GM18519 (cell line): ENCODE measurements around the gene STEAP3.

Experiments
- ATAC-seq: cut with Tn5 transposase; IDR thresholded peaks from one replicate; pipeline ENCODE4 v1.9.1; 2021; ENCODE audit warnings: mild to moderate bottlenecking, moderate library complexity; ENCODE audit not compliant: unreplicated experiment, low FRiP score

Gene STEAP3

GRCh38 chr2:119245076-119245840 is 21.6 kb downstream of the STEAP3 start:
- no peak for ATAC-seq

GRCh38 chr2:119245841-119246230 is 22.2 kb downstream of the STEAP3 start:
- ATAC-seq = no peak

DNA sequence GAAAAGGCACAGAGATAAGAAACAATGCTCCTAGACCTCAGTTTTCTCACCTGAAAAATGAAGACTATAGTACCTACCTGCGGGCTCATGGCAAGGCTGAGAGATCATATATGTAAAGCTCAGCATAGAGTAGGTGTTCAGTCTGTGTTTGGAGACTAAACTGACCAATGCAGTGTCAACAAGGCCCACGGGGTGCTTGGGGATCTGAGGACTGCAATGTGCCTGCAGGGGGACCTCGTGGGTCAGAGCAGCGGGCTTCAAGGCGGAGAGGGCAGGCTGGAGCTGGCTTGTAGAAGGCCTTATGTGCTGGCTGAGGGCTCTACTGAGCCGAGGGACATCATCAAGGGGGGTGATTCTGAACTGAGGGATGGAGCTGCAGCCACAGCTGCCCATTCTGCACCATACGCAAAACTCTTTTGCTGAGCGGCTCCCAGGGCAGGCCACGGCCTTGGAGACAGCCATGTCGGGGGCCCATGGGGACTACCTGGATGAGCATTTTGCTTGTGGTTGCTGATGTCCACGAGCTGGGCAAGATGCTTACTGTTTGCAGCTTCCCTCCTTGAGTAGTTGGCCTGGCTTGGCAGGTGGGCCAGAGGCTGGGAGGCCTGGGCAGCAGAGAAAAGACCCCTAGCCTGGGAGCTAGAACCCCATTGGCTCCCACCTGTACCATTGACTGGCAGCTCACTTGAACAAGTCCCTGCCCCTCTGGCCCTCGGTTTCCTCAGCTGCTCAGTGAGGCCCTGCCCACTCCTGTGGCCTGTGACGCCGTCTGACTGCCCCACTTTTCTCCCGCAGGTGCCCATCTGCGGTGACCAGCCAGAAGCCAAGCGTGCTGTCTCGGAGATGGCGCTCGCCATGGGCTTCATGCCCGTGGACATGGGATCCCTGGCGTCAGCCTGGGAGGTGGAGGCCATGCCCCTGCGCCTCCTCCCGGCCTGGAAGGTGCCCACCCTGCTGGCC is 23.5 kb downstream of the STEAP3 start:
- no peak for ATAC-seq

- no peak for ATAC-seq
These were observed 24.2 kb downstream of the STEAP3 start for GRCh38 chr2:119247844-119248271.

GRCh38 chr2:119248311-119248710 is 24.7 kb downstream of the STEAP3 start:
- ATAC-seq = no peak

- no peak for ATAC-seq
These were observed 25.1 kb downstream of the STEAP3 start for GRCh38 chr2:119248751-119249150.

GRCh38 chr2:119249311-119249710 is 25.7 kb downstream of the STEAP3 start:
- no peak for ATAC-seq

- ATAC-seq = no peak
These were observed 26.5 kb downstream of the STEAP3 start for GRCh38 chr2:119249855-119250717.

GRCh38 chr2:119250718-119251290 is 27.2 kb downstream of the STEAP3 start:
- no peak for ATAC-seq

- ATAC-seq = no peak
These were observed 28.0 kb downstream of the STEAP3 start for GRCh38 chr2:119251652-119252051.

GRCh38 chr2:119252186-119253113 is 28.8 kb downstream of the STEAP3 start:
- ATAC-seq = no peak

- ATAC-seq = no peak
These were observed 29.6 kb downstream of the STEAP3 start for GRCh38 chr2:119253114-119253702.

- no peak for ATAC-seq
These were observed 30.3 kb downstream of the STEAP3 start for GRCh38 chr2:119253760-119254600.

- ATAC-seq = no peak
These were observed 31.0 kb downstream of the STEAP3 start for GRCh38 chr2:119254601-119255080.

DNA sequence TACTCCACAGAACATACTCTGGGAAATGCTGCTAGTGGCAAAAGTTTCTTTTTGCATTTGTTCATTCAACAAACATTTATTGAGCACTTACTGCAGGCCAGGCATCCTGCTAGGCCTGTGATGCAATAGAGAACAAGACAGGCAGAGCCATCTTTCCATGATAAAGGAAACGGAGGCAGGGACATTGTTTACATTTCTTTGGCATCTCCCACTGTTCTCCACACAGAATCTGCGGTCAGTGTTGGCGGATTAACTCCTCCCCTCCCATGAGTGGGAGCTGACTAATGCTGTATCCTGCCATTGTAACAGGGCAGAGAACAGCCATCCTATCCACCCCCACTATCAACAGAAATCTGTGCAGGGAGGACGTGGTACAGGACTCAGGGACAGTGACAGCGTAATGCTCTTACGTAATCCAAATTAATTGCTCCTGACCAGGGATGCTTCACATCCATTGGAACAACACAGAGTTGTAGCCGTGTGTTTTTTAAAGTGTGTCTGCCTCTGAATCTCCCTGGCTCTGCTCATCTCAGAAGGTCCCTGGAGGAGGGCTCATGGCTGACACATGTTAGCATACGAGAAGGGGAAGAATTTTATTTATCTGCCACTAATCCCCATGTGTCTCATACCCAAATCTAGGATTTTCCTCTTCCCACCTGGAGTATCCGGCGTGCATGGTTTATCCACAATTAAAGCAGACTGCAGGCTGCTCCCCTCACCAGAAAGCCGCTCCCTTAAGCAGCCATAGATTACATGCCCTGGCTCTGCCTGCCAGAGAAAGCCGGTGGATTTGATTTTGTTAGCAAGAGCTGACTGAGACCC is 32.3 kb downstream of the STEAP3 start:
- ATAC-seq = no peak

- no peak for ATAC-seq
These were observed 32.9 kb downstream of the STEAP3 start for GRCh38 chr2:119256582-119256921.

DNA sequence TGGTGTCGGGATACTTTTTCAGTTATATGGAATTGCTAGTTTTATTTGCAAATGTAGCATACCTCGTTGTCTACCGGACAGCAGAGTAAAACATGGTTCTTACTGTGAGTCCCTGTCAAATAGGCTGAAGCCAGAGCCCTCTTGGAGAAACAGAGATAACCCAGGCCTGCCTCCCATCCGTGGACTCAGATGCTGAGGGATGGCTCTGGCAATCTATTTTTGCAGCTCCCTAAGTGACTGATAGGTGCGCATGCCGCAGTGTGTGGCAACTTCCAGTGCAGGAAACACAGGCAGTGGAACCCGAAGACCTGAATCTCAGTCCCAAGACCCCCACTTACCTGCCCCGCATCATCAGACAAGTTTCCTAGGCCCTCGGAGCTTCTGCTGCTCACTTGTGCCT is 33.6 kb downstream of the STEAP3 start:
- no peak for ATAC-seq
